Gastroesophageal sphincter (tissue), 4 donors: ENCODE data around the gene ICA1. TPM values are rescaled to one million over a fixed set of nuclear protein-coding genes. Genes with fewer than 3 reads are reported as not detected.

Experiments used
- ATAC-seq: fragments of 150-250 bp; one replicate; pipeline ENCODE4 v1.9.1; 2016; ENCODE audit warnings: mild to moderate bottlenecking, moderate library complexity
- H3K27ac ChIP-seq, 4 donors: fragments of 200-600 bp; sonication (generic) in 3 of 4; 1 replicate in 3 of 4; 2 replicates in 1 of 4; pipeline ENCODE4 v1.5.1; 2016 to 2019
- H3K27me3 ChIP-seq: fragments of 200-600 bp; sonication (generic); one replicate; pipeline ENCODE4 v1.5.1; 2019
- H3K36me3 ChIP-seq, 2 donors: fragments of 200-600 bp; sonication (generic); one replicate each; pipeline ENCODE4 v1.5.1; 2019; ENCODE audit warnings: control low read depth in 1 of 2
- H3K4me1 ChIP-seq, 3 donors: fragments of 200-600 bp; sonication (generic); 1 replicate in 2 of 3; 2 replicates in 1 of 3; pipeline ENCODE4 v1.5.1; 2016 to 2019; ENCODE audit warnings: control low read depth in 2 of 3
- H3K4me3 ChIP-seq, 2 donors: fragments of 200-600 bp; sonication (generic); one replicate each; pipeline ENCODE4 v1.5.1; 2019; ENCODE audit warnings: mild to moderate bottlenecking in 1 of 2, moderate library complexity in 1 of 2
- H3K9me3 ChIP-seq, 3 donors: fragments of 200-600 bp; sonication (generic); one replicate each; pipeline ENCODE4 v1.5.1; 2017 to 2019; ENCODE audit warnings: control low read depth in 2 of 3
- CTCF ChIP-seq, 4 experiments: fragments of 200-600 bp in 2 of 4; fragments of 450-650 bp in 2 of 4; sonication (generic) in 1 of 4; IDR thresholded peaks; one replicate each; pipeline ENCODE4 v1.5.1; 2017 to 2019; ENCODE audit warnings: antibody characterized with exemption in 4 of 4, mild to moderate bottlenecking in 2 of 4, moderate library complexity in 2 of 4
- EP300 ChIP-seq: sonication (generic); formaldehyde crosslinking; IDR thresholded peaks from one replicate; pipeline ENCODE4 v1.6.1; 2017; ENCODE audit warnings: antibody characterized with exemption, mild to moderate bottlenecking
- POLR2A ChIP-seq, 2 donors: fragments of 450-650 bp; IDR thresholded peaks; one replicate each; pipeline ENCODE4 v1.6.1; 2017; ENCODE audit warnings: antibody characterized with exemption in 2 of 2, mild to moderate bottlenecking in 2 of 2, moderate library complexity in 1 of 2
- POLR2AphosphoS5 ChIP-seq: sonication (generic); formaldehyde crosslinking; IDR thresholded peaks from one replicate; pipeline ENCODE4 v1.6.1; 2017; ENCODE audit warnings: antibody characterized with exemption
- WGBS, 2 donors: methylation state at CpG; one replicate each; pipeline ENCODE4 v1.1.5; 2018; ENCODE audit warnings: low coverage in 1 of 2; 5-methylcytosine and 5-hydroxymethylcytosine counted together
- total RNA-seq, 4 donors: library from RNA; depleted of rRNA; stranded (reverse); fragments of >200 nt; gene quantifications; one replicate each; pipeline ENCODE4 v1.1.0, GENCODE V29; 2016

The ICA1 gene
- total RNA-seq, 4 donors from 2014 or later, result 6.6 to 11.7 (median 8.2) TPM

GRCh38 chr7:8086239-8086638 is 175.7 kb downstream of the ICA1 start:
- H3K4me3 ChIP-seq, result no peak overlapping the region
- TF ChIP-seq CTCF (IDR thresholded peaks at IDR 0.05) (no peak), POLR2A (IDR thresholded peaks at IDR 0.05) (no peak), EP300 (no peak), POLR2AphosphoS5 (no peak)
- ATAC-seq, result no peak
- no peaks in the 10 kb centered on the region for H3K4me1 ChIP-seq
- no peaks in the 10 kb centered on the region for H3K9me3 ChIP-seq
- WGBS, 2 donors, result 71 to 87% methylated on average over 3 to 5 of the region's 6 CpGs
- H3K27me3 ChIP-seq, result no peaks in the 10 kb centered on the region
- no peak overlapping the region for H3K27ac ChIP-seq
- peaks cover 0 to 22% of the 10 kb centered on the region in 2 donors for H3K36me3 ChIP-seq

GRCh38 chr7:8085420-8085819 is 176.5 kb downstream of the ICA1 start:
- no peak for ATAC-seq
- WGBS, 2 donors, result 92% methylated on average over 3 of the region's 3 CpGs; no CpG with 5 or more reads in 1 of the 2 donors

GRCh38 chr7:8084836-8085235 is 177.1 kb downstream of the ICA1 start:
- Histone ChIP-seq H3K36me3 (peaks cover 0 to 22% of the 10 kb centered on the region in 2 donors), H3K9me3 (no peaks in the 10 kb centered on the region), H3K4me3 (no peak overlapping the region), H3K27ac (no peak overlapping the region), H3K27me3 (no peaks in the 10 kb centered on the region), H3K4me1 (no peaks in the 10 kb centered on the region)
- WGBS, 2 donors, result 88 to 95% methylated on average over 5 of the region's 5 CpGs
- no peak for ATAC-seq
- TF ChIP-seq CTCF (IDR thresholded peaks at IDR 0.05) (no peak), POLR2AphosphoS5 (no peak)

More at GRCh38 chr7:8085420-8085819, 176.5 kb downstream of the ICA1 start:
- Histone ChIP-seq H3K27me3 (no peaks in the 10 kb centered on the region), H3K36me3 (peaks cover 0 to 22% of the 10 kb centered on the region in 2 donors), H3K4me3 (no peak overlapping the region), H3K9me3 (no peaks in the 10 kb centered on the region), H3K27ac (no peak overlapping the region), H3K4me1 (no peaks in the 10 kb centered on the region)
- TF ChIP-seq EP300 (no peak), CTCF (IDR thresholded peaks at IDR 0.05) (no peak), POLR2A (IDR thresholded peaks at IDR 0.05) (no peak), POLR2AphosphoS5 (no peak)

- no peak for TF ChIP-seq POLR2A (IDR thresholded peaks at IDR 0.05)
- no peak for TF ChIP-seq POLR2AphosphoS5
- TF ChIP-seq EP300, result no peak
- TF ChIP-seq CTCF (IDR thresholded peaks at IDR 0.05), result no peak
- H3K36me3 ChIP-seq, result peaks cover 0 to 22% of the 10 kb centered on the region in 2 donors
Observed at GRCh38 chr7:8082762-8083161, 179.2 kb downstream of the ICA1 start.

DNA sequence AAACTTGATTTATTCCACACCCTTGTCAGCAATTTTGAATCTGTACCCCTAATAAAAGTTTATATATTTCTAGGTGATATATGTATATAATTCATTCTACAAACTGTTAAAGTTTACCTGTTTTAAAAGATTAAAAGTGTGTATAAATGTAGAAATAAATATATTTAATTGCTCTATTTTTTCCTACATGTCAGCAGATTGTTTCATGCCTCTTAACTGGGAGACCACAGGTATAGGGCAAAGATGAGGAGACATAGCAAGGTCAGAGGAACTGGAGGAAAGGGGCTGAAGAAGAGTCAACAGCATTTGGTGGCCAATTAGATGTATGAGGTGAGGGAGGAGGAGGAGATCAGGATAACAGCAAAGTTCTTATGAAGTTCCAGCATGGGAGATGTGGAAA is 183.5 kb downstream of the ICA1 start:
- no peak overlapping the region for H3K27ac ChIP-seq
- no peak overlapping the region for H3K4me3 ChIP-seq
- TF ChIP-seq EP300 (no peak), POLR2AphosphoS5 (no peak), POLR2A (IDR thresholded peaks at IDR 0.05) (no peak)
- no peaks in the 10 kb centered on the region for H3K9me3 ChIP-seq
- H3K4me1 ChIP-seq, result no peaks in the 10 kb centered on the region
- ATAC-seq, result no peak
- no peaks in the 10 kb centered on the region for H3K27me3 ChIP-seq
- H3K36me3 ChIP-seq, result no peaks in the 10 kb centered on the region

More at GRCh38 chr7:8082762-8083161, 179.2 kb downstream of the ICA1 start:
- Histone ChIP-seq H3K4me1 (no peaks in the 10 kb centered on the region), H3K27me3 (no peaks in the 10 kb centered on the region), H3K4me3 (no peak overlapping the region), H3K27ac (no peak overlapping the region), H3K9me3 (no peaks in the 10 kb centered on the region)
- no peak for ATAC-seq
- WGBS, 2 donors, result 94 to 95% methylated on average over 2 of the region's 2 CpGs
